ENCODE results near the gene ROS1. TPM values are rescaled to one million over a fixed set of nuclear protein-coding genes. Genes with fewer than 3 reads are reported as not detected.

Gene ROS1
- total and polyA plus RNA-seq, 2 donors (not counting 1 experiment from before 2014, with no cell fraction given), result not detected

DNA sequence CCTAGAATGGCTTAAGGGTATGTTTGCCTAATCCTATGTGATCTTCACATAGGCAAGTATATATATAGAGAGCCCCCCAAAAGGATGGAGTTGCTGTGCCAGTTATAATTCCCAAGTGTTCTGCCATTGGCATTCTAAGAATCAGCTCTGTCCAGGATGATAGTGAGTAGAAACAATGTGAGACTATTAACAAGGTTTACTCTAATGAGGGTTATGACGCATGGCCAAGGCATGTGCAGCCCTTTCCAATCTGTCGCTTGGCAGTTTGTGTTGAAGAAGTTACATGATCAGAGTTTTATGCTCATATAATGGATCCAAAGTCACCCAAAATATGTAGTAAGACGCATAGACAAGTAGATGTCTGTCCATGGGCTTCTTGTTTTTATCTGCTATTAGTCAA lies 126.8 kb downstream of the ROS1 start:
- no peaks in the 10 kb centered on the region for H3K36me3 ChIP-seq (replicated peaks in 1 of 2; ENCODE audit: control extremely low read depth in 1 of 2, control insufficient read depth in 1 of 2, extremely low read depth in 1 of 2, insufficient read depth in 2 of 2, low read length in 1 of 2)
- Mint-ChIP-seq H3K27ac (no peak overlapping the region), H3K4me1 (no peaks in the 10 kb centered on the region), H3K4me3 (no peak overlapping the region), H3K9me3 (ENCODE audit: insufficient read depth) (no peaks in the 10 kb centered on the region), H3K27me3 (no peaks in the 10 kb centered on the region)
- ATAC-seq (ENCODE audit: low read depth), result no peak
- H3K27ac ChIP-seq (ENCODE audit: low read length in 2 of 2), result no peak overlapping the region
- H3K4me2 ChIP-seq (replicated peaks; ENCODE audit: low read depth, low read length, poor library complexity, severe bottlenecking), result no peak overlapping the region
- no peak for TF ChIP-seq EZH2 (IDR thresholded peaks at IDR 0.05; ENCODE audit: borderline replicate concordance, insufficient read depth, low read depth, low read length, poor library complexity, severe bottlenecking)
- TF ChIP-seq, protein P1, sequence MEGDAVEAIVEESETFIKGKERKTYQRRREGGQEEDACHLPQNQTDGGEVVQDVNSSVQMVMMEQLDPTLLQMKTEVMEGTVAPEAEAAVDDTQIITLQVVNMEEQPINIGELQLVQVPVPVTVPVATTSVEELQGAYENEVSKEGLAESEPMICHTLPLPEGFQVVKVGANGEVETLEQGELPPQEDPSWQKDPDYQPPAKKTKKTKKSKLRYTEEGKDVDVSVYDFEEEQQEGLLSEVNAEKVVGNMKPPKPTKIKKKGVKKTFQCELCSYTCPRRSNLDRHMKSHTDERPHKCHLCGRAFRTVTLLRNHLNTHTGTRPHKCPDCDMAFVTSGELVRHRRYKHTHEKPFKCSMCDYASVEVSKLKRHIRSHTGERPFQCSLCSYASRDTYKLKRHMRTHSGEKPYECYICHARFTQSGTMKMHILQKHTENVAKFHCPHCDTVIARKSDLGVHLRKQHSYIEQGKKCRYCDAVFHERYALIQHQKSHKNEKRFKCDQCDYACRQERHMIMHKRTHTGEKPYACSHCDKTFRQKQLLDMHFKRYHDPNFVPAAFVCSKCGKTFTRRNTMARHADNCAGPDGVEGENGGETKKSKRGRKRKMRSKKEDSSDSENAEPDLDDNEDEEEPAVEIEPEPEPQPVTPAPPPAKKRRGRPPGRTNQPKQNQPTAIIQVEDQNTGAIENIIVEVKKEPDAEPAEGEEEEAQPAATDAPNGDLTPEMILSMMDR (IDR thresholded peaks at IDR 0.05), result no peak
- POLR2A ChIA-PET, result no interaction called here
- H3K9me3 ChIP-seq (ENCODE audit: control extremely low read depth in 1 of 3, control insufficient read depth in 2 of 3, insufficient read depth in 1 of 3, low read length in 2 of 3), result no peaks in the 10 kb centered on the region
- CTCF ChIA-PET, result no interaction called here
- H3K9ac ChIP-seq (ENCODE audit: low read length), result no peak overlapping the region
- H3K27me3 ChIP-seq (replicated peaks in 1 of 4; ENCODE audit: control extremely low read depth in 1 of 4, control insufficient read depth in 3 of 4, insufficient read depth in 4 of 4, low read length in 3 of 4), result no peaks in the 10 kb centered on the region
- H3K4me1 ChIP-seq (ENCODE audit: control insufficient read depth in 2 of 2, insufficient read depth in 2 of 2, low read length in 2 of 2), result no peaks in the 10 kb centered on the region
- H2AFZ ChIP-seq (ENCODE audit: insufficient read depth, low read depth, low read length, poor library complexity, severe bottlenecking), result no peak overlapping the region
- no CpG with 5 or more reads among the region's 3 CpGs for WGBS (ENCODE audit: insufficient coverage)
- DNase-seq, result no peak
- no peaks in the 10 kb centered on the region for H3K79me2 ChIP-seq (ENCODE audit: control insufficient read depth, insufficient read depth, low read length)
- H3K4me3 ChIP-seq (ENCODE audit: control extremely low read depth in 1 of 5, extremely low read depth in 1 of 5, insufficient read depth in 1 of 5, low read depth in 2 of 5, low read length in 4 of 5), result no peak overlapping the region
- H4K20me1 ChIP-seq (ENCODE audit: control insufficient read depth, insufficient read depth, low read length, poor library complexity, severe bottlenecking), result no peaks in the 10 kb centered on the region
- intact Hi-C loops (cut with micrococcal nuclease), result no loop called here

DNA sequence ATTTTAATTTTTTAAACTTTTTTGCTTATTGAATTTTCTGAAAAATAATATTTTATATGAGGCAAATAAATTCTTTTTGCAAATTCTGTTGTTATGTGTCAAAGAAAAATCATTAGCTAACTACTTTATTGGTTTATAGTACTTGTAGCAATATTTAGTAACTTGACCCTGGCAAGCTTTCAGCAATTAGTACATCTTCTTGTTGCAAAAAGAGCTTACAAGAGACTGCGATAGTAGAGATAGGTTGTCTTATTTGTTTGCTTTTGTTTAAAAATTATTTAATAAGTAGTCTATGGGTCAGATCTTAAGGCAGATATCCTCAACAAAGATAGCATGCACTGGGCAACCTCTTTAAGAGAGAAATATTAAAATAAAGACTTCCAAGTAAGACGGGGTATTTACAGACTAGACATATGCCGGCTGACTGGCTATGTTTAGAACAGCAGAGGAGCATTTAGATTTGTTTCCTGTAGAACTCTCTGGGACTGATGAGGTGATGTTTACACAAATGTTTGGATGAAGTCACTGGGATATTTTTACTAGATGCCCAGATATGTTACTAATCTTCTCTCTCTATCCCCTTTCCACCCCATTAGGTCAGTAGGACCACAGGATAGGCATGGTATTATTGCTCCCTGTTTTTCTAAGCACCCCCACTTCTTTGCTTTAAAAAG lies 135.4 kb downstream of the ROS1 start:
- POLR2A ChIA-PET, result no interaction called here

More for the DNA sequence above, 135.4 kb downstream of the ROS1 start:
- H3K27ac Mint-ChIP-seq, result no peak overlapping the region
- peaks cover 10% of the 10 kb centered on the region for H3K27me3 Mint-ChIP-seq
- intact Hi-C loops (cut with micrococcal nuclease), result no loop called here
- ATAC-seq (ENCODE audit: low read depth) (no peak), DNase-seq (no peak)
- no peak overlapping the region for H3K4me3 ChIP-seq (ENCODE audit: control extremely low read depth in 1 of 5, extremely low read depth in 1 of 5, insufficient read depth in 1 of 5, low read depth in 2 of 5, low read length in 4 of 5)
- H4K20me1 ChIP-seq (ENCODE audit: control insufficient read depth, insufficient read depth, low read length, poor library complexity, severe bottlenecking), result no peaks in the 10 kb centered on the region
- H3K36me3 ChIP-seq (replicated peaks in 1 of 2; ENCODE audit: control extremely low read depth in 1 of 2, control insufficient read depth in 1 of 2, extremely low read depth in 1 of 2, insufficient read depth in 2 of 2, low read length in 1 of 2), result no peaks in the 10 kb centered on the region
- WGBS (ENCODE audit: insufficient coverage), result no CpG with 5 or more reads among the region's 3 CpGs
- no peaks in the 10 kb centered on the region for H3K9me3 ChIP-seq (ENCODE audit: control extremely low read depth in 1 of 3, control insufficient read depth in 2 of 3, insufficient read depth in 1 of 3, low read length in 2 of 3)
- H3K9me3 Mint-ChIP-seq (ENCODE audit: insufficient read depth), result peaks cover 3% of the 10 kb centered on the region
- no peak overlapping the region for H3K27ac ChIP-seq (ENCODE audit: low read length in 2 of 2)
- H3K27me3 ChIP-seq (replicated peaks in 1 of 4; ENCODE audit: control extremely low read depth in 1 of 4, control insufficient read depth in 3 of 4, insufficient read depth in 4 of 4, low read length in 3 of 4), result no peaks in the 10 kb centered on the region
- H3K4me2 ChIP-seq (replicated peaks; ENCODE audit: low read depth, low read length, poor library complexity, severe bottlenecking), result no peak overlapping the region
- H3K79me2 ChIP-seq (ENCODE audit: control insufficient read depth, insufficient read depth, low read length), result no peaks in the 10 kb centered on the region
- H3K9ac ChIP-seq (ENCODE audit: low read length), result no peak overlapping the region
- no peak overlapping the region for H2AFZ ChIP-seq (ENCODE audit: insufficient read depth, low read depth, low read length, poor library complexity, severe bottlenecking)
- CTCF ChIA-PET, result no interaction called here
- H3K4me1 Mint-ChIP-seq, result no peaks in the 10 kb centered on the region
- no peak overlapping the region for H3K4me3 Mint-ChIP-seq
- no peak for TF ChIP-seq EZH2 (IDR thresholded peaks at IDR 0.05; ENCODE audit: borderline replicate concordance, insufficient read depth, low read depth, low read length, poor library complexity, severe bottlenecking)
- TF ChIP-seq, protein P1 (IDR thresholded peaks at IDR 0.05), result no peak
- no peaks in the 10 kb centered on the region for H3K4me1 ChIP-seq (ENCODE audit: control insufficient read depth in 2 of 2, insufficient read depth in 2 of 2, low read length in 2 of 2)

All from B cell (primary cell).